ENCODE results near the gene OXLD1.

- TF ChIP-seq POLR2A (IDR thresholded peaks at IDR 0.05; ENCODE audit: low read length), result no peak
- TF ChIP-seq GATA1 (IDR thresholded peaks at IDR 0.05; ENCODE audit: low read depth, low read length), result no peak
Measured at GRCh38 chr17:81630274-81630673, 36.1 kb downstream of the OXLD1 start.
